Cardiac fibroblast (primary cell): ENCODE data around the gene RPL18.
A peak's percentile ranks its signal among the peaks of the same experiment; 100 is the strongest.

Experiments
- DNase-seq, 2 donors: peaks; one replicate each; pipeline versions ENCODE4 v3.0.0 to v3.0.0-alpha.2; 2010; ENCODE audit warnings: low read depth in 2 of 2
- H3K4me3 ChIP-seq, 2 donors: replicated peaks in 1 of 2; 1 replicate in 1 of 2; 2 replicates in 1 of 2; pipeline ENCODE4 v1.5.1; 2011; ENCODE audit warnings: low read depth in 2 of 2, low read length in 2 of 2, mild to moderate bottlenecking in 2 of 2, moderate library complexity in 1 of 2
- CTCF ChIP-seq: IDR thresholded peaks from one replicate; pipeline ENCODE4 v1.5.1; 2011; ENCODE audit warnings: low read depth, mild to moderate bottlenecking, low read length, inconsistent platforms

The RPL18 gene

GRCh38 chr19:48637449-48637947 lies 18.5 kb upstream of the RPL18 start:
- H3K4me3 ChIP-seq = peak overlapping the region; percentile 56 to 69
- peak; percentile 96 to 100 for DNase-seq
- no peak for TF ChIP-seq CTCF

- TF ChIP-seq CTCF = peak; percentile 6
- no peak for DNase-seq
- H3K4me3 ChIP-seq = peak within 1 kb of the TSS; percentile 56 to 69
These were observed 18.0 kb upstream of the RPL18 start, which contains the start of gene DBP for GRCh38 chr19:48636859-48637448. Gene DBP (minus strand): TSS chr19:48637379. CDS start chr19:48636994, 385 bp downstream.

- peak overlapping the region; percentile 56 to 69 for H3K4me3 ChIP-seq
- no peak for TF ChIP-seq CTCF
These were observed 17.2 kb upstream of the RPL18 start for GRCh38 chr19:48635966-48636858.

GRCh38 chr19:48635263-48635965 lies 16.4 kb upstream of the RPL18 start:
- DNase-seq = peak in 1 of 2 donors; percentile 56
- peak overlapping the region; percentile 38 to 69 for H3K4me3 ChIP-seq
- no peak for TF ChIP-seq CTCF

More at GRCh38 chr19:48635966-48636858, 17.2 kb upstream of the RPL18 start:
- no peak for DNase-seq

- TF ChIP-seq CTCF = no peak
- peak overlapping the region in 1 of 2 donors; percentile 13 for H3K4me3 ChIP-seq
- peak; percentile 95 to 98 for DNase-seq
These were observed 15.7 kb upstream of the RPL18 start for GRCh38 chr19:48634424-48635262.

GRCh38 chr19:48634036-48634342 lies 15.0 kb upstream of the RPL18 start:
- DNase-seq = no peak
- H3K4me3 ChIP-seq = no peak overlapping the region
- no peak for TF ChIP-seq CTCF
